Measurements from ENCODE around the gene MCHR1. TPM values are rescaled to one million over a fixed set of nuclear protein-coding genes. Genes with fewer than 3 reads are reported as not detected.
A peak's percentile ranks its signal among the peaks of the same experiment; 100 is the strongest.
"Not testable (repeated sequence)": the region's sequence is repeated elsewhere in the genome, so short reads cannot be mapped to it uniquely, and the experiment has no call there.

Gene MCHR1
- total and polyA plus RNA-seq, 2 of the 4 experiments (the other 2 are of a cell fraction) = 1.4 to 3.2 TPM

DNA sequence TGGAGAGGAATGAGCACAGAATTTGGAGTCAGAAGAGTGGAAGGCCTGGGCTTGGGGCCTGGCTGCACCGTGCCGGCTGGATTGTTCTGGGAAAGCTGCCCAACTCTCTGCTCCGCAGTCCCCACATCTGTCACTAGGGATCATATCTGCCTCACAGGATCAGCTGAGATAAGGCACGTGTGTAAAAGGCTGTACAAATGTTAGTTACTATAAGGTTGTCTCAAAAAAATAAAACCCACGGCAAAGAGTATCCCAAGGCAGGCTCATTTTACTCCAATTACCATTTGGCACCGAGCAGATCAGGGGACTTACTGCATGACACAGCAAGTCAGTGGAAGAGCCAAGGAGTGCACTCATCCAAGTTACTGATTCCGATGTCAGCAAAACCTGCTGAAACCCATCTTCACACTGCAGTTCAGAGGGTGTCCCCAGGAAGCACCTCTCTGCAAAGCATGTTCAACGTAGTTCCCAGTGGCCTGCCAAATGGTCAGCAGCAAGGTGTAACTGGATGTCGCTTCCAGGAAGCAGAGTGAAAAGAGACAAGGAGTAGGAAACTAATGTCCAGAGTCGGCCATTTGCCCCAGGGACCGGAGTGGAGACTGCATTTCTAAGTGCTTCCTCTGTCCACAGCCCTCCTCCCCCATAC is 24.6 kb upstream of the MCHR1 start (continued):
- TF ChIP-seq BHLHE40 (IDR thresholded peaks at IDR 0.05; ENCODE audit: low read depth, low read length) (peak; percentile 89), RAD21 (IDR thresholded peaks at IDR 0.05; ENCODE audit: low read length) (peak; percentile 55)
- TF ChIP-seq, protein P1, sequence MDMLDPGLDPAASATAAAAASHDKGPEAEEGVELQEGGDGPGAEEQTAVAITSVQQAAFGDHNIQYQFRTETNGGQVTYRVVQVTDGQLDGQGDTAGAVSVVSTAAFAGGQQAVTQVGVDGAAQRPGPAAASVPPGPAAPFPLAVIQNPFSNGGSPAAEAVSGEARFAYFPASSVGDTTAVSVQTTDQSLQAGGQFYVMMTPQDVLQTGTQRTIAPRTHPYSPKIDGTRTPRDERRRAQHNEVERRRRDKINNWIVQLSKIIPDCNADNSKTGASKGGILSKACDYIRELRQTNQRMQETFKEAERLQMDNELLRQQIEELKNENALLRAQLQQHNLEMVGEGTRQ (IDR thresholded peaks at IDR 0.05; ENCODE audit: low read depth, low read length) = peak; percentile 41; the same call in 1 of the 2 replicates

- CTCF ChIA-PET; H3K14ac ChIP-seq (replicated peaks; ENCODE audit: low read depth, low read length); H2AK5ac ChIP-seq (ENCODE audit: low read depth, low read length); ATAC-seq (ENCODE audit: low read depth); H3K27me3 ChIP-seq (ENCODE audit: control insufficient read depth, insufficient read depth, low read length); H3K56ac ChIP-seq (ENCODE audit: extremely low read depth, insufficient read depth, low read length); H3K23ac ChIP-seq (ENCODE audit: low read depth, low read length); H3K18ac ChIP-seq (ENCODE audit: low read depth, low read length); H2BK15ac ChIP-seq (ENCODE audit: low read depth, low read length); H4K91ac ChIP-seq (ENCODE audit: insufficient read depth, low read depth, low read length); H4K5ac ChIP-seq (ENCODE audit: low read depth, low read length); H3K36me3 ChIP-seq (ENCODE audit: control insufficient read depth, insufficient read depth, low read length); DNase-seq; H2AFZ ChIP-seq (replicated peaks; ENCODE audit: low read length, poor library complexity); H3K9me3 ChIP-seq (ENCODE audit: control insufficient read depth, insufficient read depth, low read length); H3K4me3 ChIP-seq (ENCODE audit: insufficient read depth, low read depth, low read length); in situ Hi-C loops (cut with MboI; ENCODE audit: low sequenced_read_pairs); H3K4ac ChIP-seq (ENCODE audit: low read depth, low read length); H4K20me1 ChIP-seq (ENCODE audit: insufficient read depth, low read length); H3K4me2 ChIP-seq (ENCODE audit: low read depth, low read length); H2BK5ac ChIP-seq (ENCODE audit: low read depth, low read length, poor library complexity, severe bottlenecking); H3K9ac ChIP-seq (ENCODE audit: low read depth, low read length); dilution Hi-C loops (cut with HindIII; ENCODE audit: low sequenced_read_pairs, unreplicated experiment); H4K8ac ChIP-seq (ENCODE audit: low read depth in 2 of 2, low read length in 2 of 2); POLR2A ChIA-PET (ENCODE audit: unreplicated experiment); H2BK120ac ChIP-seq (ENCODE audit: low read depth, low read length); BruUV-seq (replicated peaks); intact Hi-C loops (cut with micrococcal nuclease); H3K9me1 ChIP-seq (ENCODE audit: insufficient read depth, low read length); H2AK9ac ChIP-seq (replicated peaks; ENCODE audit: low read depth, low read length, poor library complexity); H3K27ac ChIP-seq (ENCODE audit: insufficient read depth, low read length); H2BK20ac ChIP-seq (ENCODE audit: low read depth, low read length): not testable (repeated sequence)
- peaks cover 11% of the 10 kb centered on the region for H3K4me1 ChIP-seq (ENCODE audit: control insufficient read depth, insufficient read depth, low read length)
- WGBS, 2 experiments (ENCODE audit: extremely low coverage in 2 of 2, insufficient read length in 1 of 2) = 100% methylated on average over 1 of the region's 3 CpGs; no CpG with 5 or more reads in 1 of the 2 experiments
- H3K79me1 ChIP-seq (ENCODE audit: low read depth in 1 of 2, low read length in 2 of 2) = peaks cover 0 to 16% of the 10 kb centered on the region in 2 experiments; a peak in 2 of 4 replicates
Measured at GRCh38 chr22:40655941-40656340, 23.3 kb upstream of the MCHR1 start.

- intact Hi-C loops (cut with micrococcal nuclease); in situ Hi-C loops (cut with MboI; ENCODE audit: low sequenced_read_pairs): not testable (repeated sequence)
Measured at GRCh38 chr22:40656651-40657050, 22.6 kb upstream of the MCHR1 start.

More at GRCh38 chr22:40656651-40657050, 22.6 kb upstream of the MCHR1 start:
- H3K18ac ChIP-seq (ENCODE audit: low read depth, low read length); H3K23ac ChIP-seq (ENCODE audit: low read depth, low read length); H2BK15ac ChIP-seq (ENCODE audit: low read depth, low read length); H2AFZ ChIP-seq (replicated peaks; ENCODE audit: low read length, poor library complexity); H2AK5ac ChIP-seq (ENCODE audit: low read depth, low read length); BruUV-seq (replicated peaks); H2BK20ac ChIP-seq (ENCODE audit: low read depth, low read length); DNase-seq; H3K14ac ChIP-seq (replicated peaks; ENCODE audit: low read depth, low read length); H3K27ac ChIP-seq (ENCODE audit: insufficient read depth, low read length); ATAC-seq (ENCODE audit: low read depth); H2AK9ac ChIP-seq (replicated peaks; ENCODE audit: low read depth, low read length, poor library complexity); H3K9me1 ChIP-seq (ENCODE audit: insufficient read depth, low read length); H3K4ac ChIP-seq (ENCODE audit: low read depth, low read length); H3K27me3 ChIP-seq (ENCODE audit: control insufficient read depth, insufficient read depth, low read length); dilution Hi-C loops (cut with HindIII; ENCODE audit: low sequenced_read_pairs, unreplicated experiment); H2BK120ac ChIP-seq (ENCODE audit: low read depth, low read length); H3K4me3 ChIP-seq (ENCODE audit: insufficient read depth, low read depth, low read length); POLR2A ChIA-PET (ENCODE audit: unreplicated experiment); H3K36me3 ChIP-seq (ENCODE audit: control insufficient read depth, insufficient read depth, low read length); H4K5ac ChIP-seq (ENCODE audit: low read depth, low read length); H3K9ac ChIP-seq (ENCODE audit: low read depth, low read length); H4K8ac ChIP-seq (ENCODE audit: low read depth in 2 of 2, low read length in 2 of 2); H4K91ac ChIP-seq (ENCODE audit: insufficient read depth, low read depth, low read length); H4K20me1 ChIP-seq (ENCODE audit: insufficient read depth, low read length); H3K9me3 ChIP-seq (ENCODE audit: control insufficient read depth, insufficient read depth, low read length); H3K56ac ChIP-seq (ENCODE audit: extremely low read depth, insufficient read depth, low read length); CTCF ChIA-PET; H2BK5ac ChIP-seq (ENCODE audit: low read depth, low read length, poor library complexity, severe bottlenecking); H3K4me2 ChIP-seq (ENCODE audit: low read depth, low read length): not testable (repeated sequence)
- 78% methylated on average over 4 of the region's 10 CpGs; no CpG with 5 or more reads in 1 of the 2 experiments for WGBS, 2 experiments (ENCODE audit: extremely low coverage in 2 of 2, insufficient read length in 1 of 2)
- Histone ChIP-seq H3K79me1 (ENCODE audit: low read depth in 1 of 2, low read length in 2 of 2) (peaks cover 0 to 16% of the 10 kb centered on the region in 2 experiments; a peak in 2 of 4 replicates), H3K4me1 (ENCODE audit: control insufficient read depth, insufficient read depth, low read length) (peaks cover 11% of the 10 kb centered on the region)
